GM12878 (cell line): Measurements from ENCODE around the gene KRTAP9-9. TPM values are rescaled to one million over a fixed set of nuclear protein-coding genes. Genes with fewer than 3 reads are reported as not detected.
"Not testable (repeated sequence)": the region's sequence is repeated elsewhere in the genome, so short reads cannot be mapped to it uniquely, and the experiment has no call there.

ENCODE experiments used
- ATAC-seq: fragments of 200-7000 bp; cut with Tn5 transposase; 3 replicates; pipeline ENCODE4 v1.9.1; 2020; ENCODE audit warnings: mild to moderate bottlenecking, moderate library complexity
- Bru-seq: library from RNA; stranded (reverse); fragments of 400-500 nt; gene quantifications from one replicate; lab custom pipeline; 2021; lab: Mats Ljungman, UMichigan
- BruChase-seq, 2 experiments: library from RNA; stranded (reverse); fragments of 400-500 nt; gene quantifications; one replicate each; lab custom pipeline; 2021; lab: Mats Ljungman, UMichigan
- BruUV-seq: library from RNA; stranded (reverse); fragments of 400-500 nt; replicated peaks from 2 replicates; lab custom pipeline; 2021; lab: Mats Ljungman, UMichigan
- CTCF ChIA-PET: fragments of 300-600 bp; sonication (Branson Sonifier 250); formaldehyde crosslinking; extraction: SDS; loops from one replicate; lab custom pipeline; 2021; ENCODE audit warnings: inconsistent platforms; lab: Yijun Ruan, JAX
- POLR2A ChIA-PET: fragments of 350-600 bp; formaldehyde crosslinking; extraction: SDS; loops from one replicate; lab custom pipeline; 2021; ENCODE audit warnings: inconsistent platforms; lab: Charles Lee
- RAD21 ChIA-PET: fragments of 300-600 bp; sonication (Branson Sonifier 250); formaldehyde crosslinking; loops from one replicate; lab custom pipeline; 2023; ENCODE audit warnings: antibody characterized with exemption; ENCODE audit not compliant: unreplicated experiment; lab: Charles Lee
- SMC1A ChIA-PET: fragments of 300-600 bp; sonication (Branson Sonifier 250); formaldehyde crosslinking; loops from one replicate; lab custom pipeline; 2023; ENCODE audit not compliant: unreplicated experiment, uncharacterized antibody; lab: Charles Lee
- DNase-seq: peaks from one replicate; pipeline ENCODE4 v3.0.0-alpha.2; 2011; ENCODE audit warnings: low read depth, low spot score
- FAIRE-seq: peaks from 3 replicates; lab custom pipeline; 2011; peaks lifted over from hg19 to GRCh38; lab: Jason Lieb, UNC
- H2AFZ ChIP-seq: 2 replicates; pipeline ENCODE4 v1.6.0; 2011; ENCODE audit warnings: low read depth, low read length, control low read depth; ENCODE audit not compliant: control insufficient read depth
- H3K27ac ChIP-seq: 2 replicates; pipeline ENCODE4 v1.5.1; 2011; ENCODE audit warnings: control low read depth; ENCODE audit not compliant: control insufficient read depth, insufficient read depth
- H3K27me3 ChIP-seq, 2 experiments: replicated peaks in 1 of 2; 2 replicates each; pipeline versions ENCODE4 v1.6.0 to v1.6.1; 2011; ENCODE audit warnings: low read length in 1 of 2; ENCODE audit not compliant: control insufficient read depth in 2 of 2, insufficient read depth in 2 of 2
- H3K36me3 ChIP-seq, 2 experiments: 2 replicates each; pipeline ENCODE4 v1.5.1; 2011; ENCODE audit warnings: low read length in 1 of 2; ENCODE audit not compliant: control insufficient read depth in 2 of 2, insufficient read depth in 2 of 2
- H3K4me1 ChIP-seq: 2 replicates; pipeline ENCODE4 v1.6.1; 2011; ENCODE audit warnings: mild to moderate bottlenecking, low read length, moderate library complexity, mixed read lengths; ENCODE audit not compliant: control insufficient read depth, insufficient read depth
- H3K4me2 ChIP-seq: 2 replicates; pipeline ENCODE4 v1.6.0; 2011; ENCODE audit warnings: control low read depth; ENCODE audit not compliant: control insufficient read depth, insufficient read depth
- H3K4me3 ChIP-seq: fragments of 200-600 bp; sonication (generic); 2 replicates; pipeline ENCODE4 v1.5.1; 2016
- H3K79me2 ChIP-seq: 2 replicates; pipeline ENCODE4 v1.6.0; 2011; ENCODE audit warnings: low read length; ENCODE audit not compliant: control insufficient read depth, insufficient read depth
- H3K9ac ChIP-seq: 2 replicates; pipeline ENCODE4 v1.8.0; 2011; ENCODE audit warnings: low read length, control low read depth, mixed read lengths; ENCODE audit not compliant: control insufficient read depth, insufficient read depth
- H3K9me3 ChIP-seq: replicated peaks from 3 replicates; pipeline ENCODE4 v1.5.1; 2011; ENCODE audit warnings: mild to moderate bottlenecking, low read length; ENCODE audit not compliant: control insufficient read depth, insufficient read depth
- H4K20me1 ChIP-seq: 2 replicates; pipeline ENCODE4 v1.6.0; 2011; ENCODE audit not compliant: control insufficient read depth, insufficient read depth
- E2F4 ChIP-seq: IDR thresholded peaks from 2 replicates; pipeline ENCODE4 v1.6.1; 2012; ENCODE audit warnings: low read depth, low read length, improper control_type of control experiment
- SREBF1 ChIP-seq: IDR thresholded peaks from 2 replicates; pipeline ENCODE4 v1.6.1; 2012; ENCODE audit warnings: mild to moderate bottlenecking, low read length
- WGBS: methylation state at CpG from one replicate; pipeline ENCODE4 v1.1.6; 2016; ENCODE audit warnings: low lambda C conversion rate; ENCODE audit not compliant: insufficient replicate concordance, insufficient coverage; ENCODE audit errors: missing lambda C conversion rate; 5-methylcytosine and 5-hydroxymethylcytosine counted together
- in situ Hi-C: fragments of 300-500 bp; cut with MboI; formaldehyde crosslinking; loops from 9 replicates; pipeline ENCODE4 v1.14.3; 2018; ENCODE audit warnings: mixed read lengths
- intact Hi-C: fragments of 100-400 bp; cut with micrococcal nuclease; formaldehyde crosslinking; loops from one replicate; pipeline ENCODE4 v1.14.2; 2022; ENCODE audit not compliant: unreplicated experiment
- long read RNA-seq, 2 experiments: library from polyadenylated mRNA; unstranded; transcript quantifications; one replicate each; pipeline ENCODE4 v2.0.0, GENCODE V29; 2019 to 2020
- polyA minus RNA-seq, 3 experiments: library from RNA; depleted of rRNA, polyadenylated mRNA; stranded (reverse); fragments of >200 nt; gene quantifications; 2 replicates each; pipeline ENCODE4 v1.2.3, GENCODE V29; 2011
- polyA plus RNA-seq, 11 experiments: library from polyadenylated mRNA; depleted of rRNA in 4 of 11; unstranded in 6 of 11; stranded (reverse) in 5 of 11; fragments of >200 nt; fragmentation: Nextera tagmentation in 4 of 11; fragmentation: Illumina TruSeq in 1 of 11; extraction: Ambion mirVana in 4 of 11; extraction: Trizol in 1 of 11; gene quantifications; 1 replicate in 1 of 11; 2 replicates in 10 of 11; pipeline versions ENCODE4 v1.2.1 to v1.2.3, GENCODE V29; 2011 to 2016; ENCODE audit warnings: inconsistent platforms in 2 of 11, missing spikeins in 2 of 11, low read depth in 1 of 11
- total RNA-seq, 4 experiments: library from RNA; depleted of rRNA in 3 of 4; stranded (reverse); fragments of >200 nt in 3 of 4; fragmentation: Illumina TruSeq in 1 of 4; extraction: Trizol in 1 of 4; gene quantifications; 2 replicates each; pipeline versions ENCODE4 v1.2.1 to v1.2.3, GENCODE V29; 2013 to 2021

KRTAP9-9 gene
- not detected in 2 replicates for total RNA-seq (2013; cell fraction: nucleolus; rRNA removed)
- total RNA-seq (2014; rRNA removed): not detected in 2 replicates
- not detected in 2 replicates for total RNA-seq (2014; rRNA removed; fragmentation: Illumina TruSeq; extraction: Trizol)
- total RNA-seq (2021): not detected in 2 replicates
- polyA plus RNA-seq (2011; ENCODE audit: low read depth): not detected
- not detected in 2 replicates for polyA plus RNA-seq (2011; rRNA removed)
- not detected in 2 replicates for polyA plus RNA-seq (2011; cell fraction: cytosol; rRNA removed)
- not detected in 2 replicates for polyA plus RNA-seq (2011; cell fraction: nucleus; rRNA removed)
- polyA plus RNA-seq (2012): not detected in 2 replicates
- polyA plus RNA-seq (2014; fragmentation: Illumina TruSeq; extraction: Trizol): not detected in 2 replicates
- polyA plus RNA-seq (2014; fragmentation: Nextera tagmentation; extraction: Ambion mirVana): not detected
- not detected in 2 replicates for polyA plus RNA-seq (2014; rRNA removed)
- polyA plus RNA-seq (2016; fragmentation: Nextera tagmentation; extraction: Ambion mirVana): not detected
- not detected in 2 replicates for polyA minus RNA-seq (2011; rRNA and poly(A)+ RNA removed)
- polyA minus RNA-seq (2011; cell fraction: cytosol; rRNA and poly(A)+ RNA removed): not detected in 2 replicates
- polyA minus RNA-seq (2011; cell fraction: nucleus; rRNA and poly(A)+ RNA removed): not detected in 2 replicates
- not detected for Bru-seq, nascent RNA
- BruChase-seq, experiment 1, labeled RNA remaining after a 6-hour chase: not detected
- BruChase-seq, experiment 2, labeled RNA remaining after a 2-hour chase: not detected
- long read RNA-seq, experiment 1: 0 reads
- long read RNA-seq, experiment 2: 0 reads

DNA sequence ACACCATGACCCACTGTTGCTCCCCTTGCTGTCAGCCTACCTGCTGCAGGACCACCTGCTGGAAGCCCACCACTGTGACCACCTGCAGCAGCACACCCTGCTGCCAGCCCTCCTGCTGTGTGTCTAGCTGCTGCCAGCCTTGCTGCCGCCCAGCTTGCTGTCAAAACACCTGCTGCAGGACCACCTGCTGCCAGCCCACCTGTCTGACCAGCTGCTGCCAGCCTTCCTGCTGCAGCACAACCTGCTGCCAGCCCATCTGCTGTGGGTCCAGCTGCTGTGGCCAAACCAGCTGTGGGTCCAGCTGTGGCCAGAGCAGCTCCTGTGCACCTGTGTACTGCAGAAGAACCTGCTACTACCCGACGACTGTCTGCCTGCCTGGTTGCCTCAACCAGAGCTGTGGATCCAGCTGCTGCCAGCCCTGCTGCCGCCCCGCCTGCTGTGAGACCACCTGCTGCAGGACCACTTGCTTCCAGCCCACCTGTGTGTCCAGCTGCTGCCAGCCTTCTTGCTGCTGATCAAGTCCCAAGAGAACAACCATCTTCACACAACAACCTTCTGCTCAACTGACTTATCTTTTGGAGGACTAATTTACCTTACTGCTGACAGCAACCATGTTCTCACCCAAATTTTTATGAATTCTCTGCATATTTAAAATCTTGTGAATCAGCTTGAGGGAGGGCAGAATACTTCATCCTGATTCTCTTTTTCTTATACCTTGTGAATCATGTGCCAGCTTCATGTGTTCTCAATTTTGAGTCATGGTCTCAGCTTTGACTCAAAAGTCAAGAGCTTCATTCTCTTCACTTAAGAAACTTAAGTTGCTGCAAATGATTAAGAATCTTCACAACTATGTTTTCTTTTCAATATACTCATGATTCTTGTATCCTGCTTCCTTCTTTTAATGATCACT lies at the start of gene KRTAP9-9:
Gene KRTAP9-9, plus strand, starts transcription at position 4 of the 910 bp plus-strand sequence.
- FAIRE-seq, H3K4me3 ChIP-seq, H2AFZ ChIP-seq, DNase-seq, H4K20me1 ChIP-seq, BruUV-seq, H3K79me2 ChIP-seq, ATAC-seq, H3K9me3 ChIP-seq, H3K36me3 ChIP-seq, POLR2A ChIA-PET, SMC1A ChIA-PET, in situ Hi-C loops, H3K27ac ChIP-seq, CTCF ChIA-PET, intact Hi-C loops, H3K27me3 ChIP-seq, H3K9ac ChIP-seq, H3K4me1 ChIP-seq, H3K4me2 ChIP-seq, RAD21 ChIA-PET: not testable (repeated sequence)
- 10% methylated on average over 5 of the region's 5 CpGs for WGBS

DNA sequence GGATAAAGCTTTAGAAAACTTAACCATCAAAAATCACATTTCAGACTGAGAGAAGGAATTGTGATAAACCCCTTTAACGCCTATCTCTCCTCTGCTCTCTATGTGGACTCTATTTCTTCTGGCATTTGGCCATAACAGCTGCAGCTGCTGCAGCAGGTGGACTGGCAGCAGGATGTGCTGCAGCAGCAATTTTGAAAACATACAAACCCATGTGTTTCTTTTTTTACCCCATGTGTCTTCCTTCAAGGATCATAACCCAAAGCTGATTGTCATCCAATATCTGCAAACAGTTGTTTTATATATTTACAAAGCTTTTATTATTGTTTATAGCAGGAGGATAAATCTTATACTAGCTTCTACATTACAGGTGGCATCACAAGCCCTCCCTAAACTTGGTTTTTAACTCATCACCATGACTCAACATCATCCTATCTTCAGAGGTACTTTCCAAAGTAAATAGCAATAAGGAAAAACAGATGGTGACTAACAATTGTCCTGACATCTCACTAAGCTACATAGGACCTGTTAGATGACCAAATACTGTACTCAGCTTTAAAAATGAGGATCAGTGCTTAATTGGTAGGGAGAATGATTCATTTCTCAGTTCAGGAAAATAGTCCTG lies 43.2 kb upstream of the KRTAP9-9 start:
- Histone ChIP-seq H3K9me3 (no peaks in the 10 kb centered on the region), H3K4me3 (no peak overlapping the region), H3K4me2 (no peak overlapping the region), H3K27me3 (no peaks in the 10 kb centered on the region; a peak in 1 of 4 replicates), H3K79me2 (no peaks in the 10 kb centered on the region), H3K27ac (no peak overlapping the region), H2AFZ (no peak overlapping the region), H3K36me3 (no peaks in the 10 kb centered on the region), H4K20me1 (no peaks in the 10 kb centered on the region), H3K4me1 (no peaks in the 10 kb centered on the region), H3K9ac (no peak overlapping the region)
- TF ChIP-seq SREBF1 (no peak), E2F4 (no peak)
- BruUV-seq: no TSS peak
- ChIA-PET RAD21 (no interaction called here), SMC1A (no interaction called here), POLR2A (no interaction called here), CTCF (no interaction called here)
- ATAC-seq (no peak), FAIRE-seq (no peak), DNase-seq (no peak)
- WGBS: 0% methylated on average over 1 of the region's 1 CpG
- intact Hi-C loops: no loop called here
- in situ Hi-C loops: no loop called here
